CD14-positive monocyte (primary cell): ENCODE measurements around the gene ZCCHC18. TPM values are rescaled to one million over a fixed set of nuclear protein-coding genes. Genes with fewer than 3 reads are reported as not detected.

Source experiments
- DNase-seq, 3 donors: peaks; one replicate each; pipeline ENCODE4 v3.0.0-alpha.2; 2011 to 2022
- H2AFZ ChIP-seq: 2 replicates; pipeline ENCODE4 v1.6.0; 2012; ENCODE audit warnings: mild to moderate bottlenecking, low read depth, low read length, inconsistent platforms; ENCODE audit not compliant: insufficient read depth, poor library complexity, severe bottlenecking
- H3K27ac ChIP-seq, 2 donors: 1 replicate in 1 of 2; 2 replicates in 1 of 2; pipeline ENCODE4 v1.5.1; 2012 to 2013; ENCODE audit warnings: low read length in 2 of 2, control low read depth in 1 of 2, inconsistent platforms in 1 of 2, low read depth in 1 of 2, mild to moderate bottlenecking in 1 of 2
- H3K27me3 ChIP-seq, 2 donors: one replicate each; pipeline versions ENCODE4 v1.6.0 to v1.6.1; 2011 to 2013; ENCODE audit warnings: low read length in 2 of 2; ENCODE audit not compliant: control insufficient read depth in 2 of 2, insufficient read depth in 2 of 2
- H3K36me3 ChIP-seq, 2 donors: replicated peaks in 1 of 2; 1 replicate in 1 of 2; 2 replicates in 1 of 2; pipeline versions ENCODE4 v1.5.1 to v1.6.1; 2012 to 2013; ENCODE audit warnings: low read length in 2 of 2, control low read depth in 1 of 2, inconsistent platforms in 1 of 2, mild to moderate bottlenecking in 1 of 2; ENCODE audit not compliant: insufficient read depth in 2 of 2, control insufficient read depth in 1 of 2
- H3K4me1 ChIP-seq, 2 donors: 1 replicate in 1 of 2; 2 replicates in 1 of 2; pipeline versions ENCODE4 v1.5.1 to v1.6.1; 2012 to 2013; ENCODE audit warnings: low read length in 2 of 2, control low read depth in 1 of 2, inconsistent platforms in 1 of 2, mild to moderate bottlenecking in 1 of 2, moderate library complexity in 1 of 2; ENCODE audit not compliant: insufficient read depth in 2 of 2, control insufficient read depth in 1 of 2
- H3K4me2 ChIP-seq: replicated peaks from 2 replicates; pipeline ENCODE3; 2012; ENCODE audit warnings: low read length, moderate library complexity, mild to moderate bottlenecking; ENCODE audit not compliant: poor library complexity, severe bottlenecking; ENCODE audit errors: extremely low read depth
- H3K4me3 ChIP-seq, 3 experiments: fragments of 200-600 bp in 1 of 3; sonication (generic) in 1 of 3; replicated peaks in 1 of 3; 1 replicate in 2 of 3; 2 replicates in 1 of 3; pipeline ENCODE4 v1.5.1; 2011 to 2013; ENCODE audit warnings: low read length in 3 of 3, mild to moderate bottlenecking in 3 of 3, control low read depth in 2 of 3, low read depth in 2 of 3, inconsistent platforms in 1 of 3, moderate library complexity in 1 of 3
- H3K79me2 ChIP-seq: 2 replicates; pipeline ENCODE4 v1.6.0; 2012; ENCODE audit warnings: mild to moderate bottlenecking, control low read depth, inconsistent platforms, low read length, moderate library complexity; ENCODE audit not compliant: insufficient read depth
- H3K9ac ChIP-seq: 2 replicates; pipeline ENCODE4 v1.6.0; 2017; ENCODE audit warnings: low read length, mild to moderate bottlenecking; ENCODE audit not compliant: insufficient read depth, poor library complexity, severe bottlenecking
- H3K9me3 ChIP-seq, 2 donors: replicated peaks in 1 of 2; 1 replicate in 1 of 2; 2 replicates in 1 of 2; pipeline versions ENCODE4 v1.5.1 to v1.6.1; 2012 to 2013; ENCODE audit warnings: low read length in 2 of 2, control low read depth in 1 of 2; ENCODE audit not compliant: control insufficient read depth in 1 of 2, insufficient read depth in 1 of 2
- H4K20me1 ChIP-seq: 2 replicates; pipeline ENCODE4 v1.6.0; 2012; ENCODE audit warnings: mild to moderate bottlenecking, low read length, control low read depth, moderate library complexity; ENCODE audit not compliant: insufficient read depth
- H3K27ac Mint-ChIP-seq, 7 donors: one replicate each; pipeline ENCODE4 v1.8.0; 2020; ENCODE audit warnings: mild to moderate bottlenecking in 7 of 7, mixed read lengths in 7 of 7, moderate library complexity in 6 of 7, inconsistent platforms in 2 of 7
- H3K27me3 Mint-ChIP-seq, 3 donors: one replicate each; pipeline ENCODE4 v1.8.0; 2021 to 2022; ENCODE audit warnings: low read depth in 3 of 3, mild to moderate bottlenecking in 3 of 3, mixed read lengths in 3 of 3, moderate library complexity in 3 of 3, inconsistent platforms in 1 of 3
- H3K36me3 Mint-ChIP-seq, 2 donors: one replicate each; pipeline ENCODE4 v1.8.0; 2020; ENCODE audit warnings: mixed read lengths in 2 of 2, inconsistent platforms in 1 of 2, mild to moderate bottlenecking in 1 of 2
- H3K4me1 Mint-ChIP-seq: one replicate; pipeline ENCODE4 v1.8.0; 2020; ENCODE audit warnings: mild to moderate bottlenecking, mixed read lengths
- H3K4me3 Mint-ChIP-seq, 2 donors: one replicate each; pipeline ENCODE4 v1.8.0; 2020; ENCODE audit warnings: mild to moderate bottlenecking in 2 of 2, mixed read lengths in 2 of 2, moderate library complexity in 1 of 2
- H3K9me3 Mint-ChIP-seq, 7 donors: one replicate each; pipeline ENCODE4 v1.8.0; 2020 to 2022; ENCODE audit warnings: mixed read lengths in 7 of 7, mild to moderate bottlenecking in 6 of 7, moderate library complexity in 6 of 7, inconsistent platforms in 2 of 7
- WGBS: methylation state at CpG from one replicate; pipeline ENCODE4 v1.1.5; 2013; ENCODE audit warnings: missing lambda C conversion rate; ENCODE audit not compliant: insufficient coverage; 5-methylcytosine and 5-hydroxymethylcytosine counted together
- intact Hi-C, 2 donors: fragments of 100-400 bp; cut with micrococcal nuclease; formaldehyde crosslinking; loops; one replicate each; pipeline versions ENCODE4 v1.15.0 to v1.15.1; 2023
- polyA plus RNA-seq, 3 donors: library from polyadenylated mRNA; depleted of rRNA in 1 of 3; unstranded in 2 of 3; stranded (reverse) in 1 of 3; fragments of 300-500 nt in 2 of 3; fragments of >200 nt in 1 of 3; fragmentation: Illumina TruSeq in 2 of 3; gene quantifications; 1 replicate in 2 of 3; 2 replicates in 1 of 3; pipeline ENCODE4 v1.2.3, GENCODE V29; 2012 to 2021
- TF ChIP-seq, protein P1 (sequence below): fragments of 200-600 bp; IDR thresholded peaks from one replicate; pipeline ENCODE4 v1.8.0; 2022; ENCODE audit warnings: antibody characterized with exemption, mild to moderate bottlenecking

The ZCCHC18 gene
- polyA plus RNA-seq, 3 donors: not detected

DNA sequence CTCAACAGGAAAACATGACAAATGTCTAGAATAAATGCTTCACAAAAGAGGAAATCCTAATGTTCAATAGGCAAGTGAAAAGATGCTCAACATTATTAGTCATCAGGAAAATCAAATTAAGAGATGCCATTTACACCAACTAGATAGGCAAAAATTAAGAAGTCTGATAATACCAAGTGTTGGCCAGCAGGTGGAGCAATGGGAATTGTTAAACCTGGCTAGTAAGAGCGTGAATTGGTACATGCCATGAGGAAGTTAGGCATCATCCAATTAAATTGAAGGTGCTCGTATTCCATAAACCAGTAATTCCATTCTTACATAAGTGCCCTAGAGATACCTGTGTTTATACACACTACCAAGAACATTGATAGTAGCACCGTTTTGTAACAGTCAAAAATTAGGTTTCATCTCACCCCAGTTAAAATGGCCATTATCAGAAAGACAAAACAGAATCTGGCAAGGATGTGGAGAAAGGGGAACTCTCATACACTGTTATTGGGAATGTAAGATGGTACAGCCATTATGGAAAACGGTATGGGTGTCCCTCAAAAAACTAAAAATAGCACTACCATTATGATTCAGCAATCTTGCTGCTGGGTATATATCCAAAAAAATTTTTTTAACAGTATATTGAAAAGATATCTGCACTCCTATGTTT is 14.0 kb upstream of the ZCCHC18 start:
- WGBS: no CpG with 5 or more reads among the region's 4 CpGs
- H3K4me1 Mint-ChIP-seq: no peaks in the 10 kb centered on the region
- H2AFZ ChIP-seq: no peak overlapping the region

DNA sequence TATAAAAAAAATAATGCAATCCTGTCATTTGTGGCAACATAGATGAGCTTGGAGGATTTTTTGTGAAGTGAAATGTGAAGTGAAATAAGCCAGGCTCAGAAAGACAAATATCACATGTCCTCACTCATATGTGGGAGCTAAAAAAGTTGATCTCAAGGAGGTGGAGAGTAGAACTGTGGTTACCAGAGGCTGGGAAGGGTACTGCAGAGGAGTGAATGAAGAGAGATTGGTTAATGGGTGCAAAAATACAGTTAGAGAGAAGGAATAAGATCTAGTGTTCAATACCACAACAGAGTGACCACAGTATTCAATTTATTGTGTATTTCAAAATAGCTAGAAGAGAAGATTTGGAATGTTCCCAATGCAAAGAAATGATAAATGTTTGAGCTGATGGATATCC is 13.4 kb upstream of the ZCCHC18 start:
- H4K20me1 ChIP-seq: no peaks in the 10 kb centered on the region
- H3K27me3 ChIP-seq: no peaks in the 10 kb centered on the region
- H3K9ac ChIP-seq: no peak overlapping the region
- no peaks in the 10 kb centered on the region for H3K9me3 Mint-ChIP-seq
- no peak overlapping the region for H3K27ac ChIP-seq
- intact Hi-C loops: loop anchor here in 1 of 2 donors (2.0 kb wide), 1 partner anchor 38 kb away; no protein-coding TSS in a partner anchor
- no peak overlapping the region for H3K27ac Mint-ChIP-seq
- peaks cover 0 to 12% (median 6%) of the 10 kb centered on the region in 3 donors for H3K27me3 Mint-ChIP-seq
- no peaks in the 10 kb centered on the region for H3K36me3 ChIP-seq
- H3K9me3 ChIP-seq: no peaks in the 10 kb centered on the region
- TF ChIP-seq, protein P1, sequence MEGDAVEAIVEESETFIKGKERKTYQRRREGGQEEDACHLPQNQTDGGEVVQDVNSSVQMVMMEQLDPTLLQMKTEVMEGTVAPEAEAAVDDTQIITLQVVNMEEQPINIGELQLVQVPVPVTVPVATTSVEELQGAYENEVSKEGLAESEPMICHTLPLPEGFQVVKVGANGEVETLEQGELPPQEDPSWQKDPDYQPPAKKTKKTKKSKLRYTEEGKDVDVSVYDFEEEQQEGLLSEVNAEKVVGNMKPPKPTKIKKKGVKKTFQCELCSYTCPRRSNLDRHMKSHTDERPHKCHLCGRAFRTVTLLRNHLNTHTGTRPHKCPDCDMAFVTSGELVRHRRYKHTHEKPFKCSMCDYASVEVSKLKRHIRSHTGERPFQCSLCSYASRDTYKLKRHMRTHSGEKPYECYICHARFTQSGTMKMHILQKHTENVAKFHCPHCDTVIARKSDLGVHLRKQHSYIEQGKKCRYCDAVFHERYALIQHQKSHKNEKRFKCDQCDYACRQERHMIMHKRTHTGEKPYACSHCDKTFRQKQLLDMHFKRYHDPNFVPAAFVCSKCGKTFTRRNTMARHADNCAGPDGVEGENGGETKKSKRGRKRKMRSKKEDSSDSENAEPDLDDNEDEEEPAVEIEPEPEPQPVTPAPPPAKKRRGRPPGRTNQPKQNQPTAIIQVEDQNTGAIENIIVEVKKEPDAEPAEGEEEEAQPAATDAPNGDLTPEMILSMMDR: no peak
- no peak overlapping the region for H3K4me3 Mint-ChIP-seq
- H3K79me2 ChIP-seq: no peaks in the 10 kb centered on the region
- DNase-seq: no peak
- no peak overlapping the region for H3K4me2 ChIP-seq
- no peak overlapping the region for H3K4me3 ChIP-seq
- no peaks in the 10 kb centered on the region for H3K4me1 Mint-ChIP-seq
- H3K4me1 ChIP-seq: no peaks in the 10 kb centered on the region
- no peak overlapping the region for H2AFZ ChIP-seq
- H3K36me3 Mint-ChIP-seq: no peaks in the 10 kb centered on the region

More for the DNA sequence above, 14.0 kb upstream of the ZCCHC18 start:
- Histone ChIP-seq H3K4me1 (no peaks in the 10 kb centered on the region), H3K9ac (no peak overlapping the region), H3K36me3 (no peaks in the 10 kb centered on the region), H3K27ac (no peak overlapping the region), H3K4me3 (no peak overlapping the region), H3K27me3 (no peaks in the 10 kb centered on the region), H3K4me2 (no peak overlapping the region), H3K9me3 (no peaks in the 10 kb centered on the region), H3K79me2 (no peaks in the 10 kb centered on the region), H4K20me1 (no peaks in the 10 kb centered on the region)
- no peaks in the 10 kb centered on the region for H3K9me3 Mint-ChIP-seq
- H3K27me3 Mint-ChIP-seq: peaks cover 0 to 12% (median 8%) of the 10 kb centered on the region in 3 donors
- peak; percentile 47 to 78 (median 52) for DNase-seq
- TF ChIP-seq, protein P1: peak; percentile 34
- H3K27ac Mint-ChIP-seq: no peak overlapping the region
- H3K4me3 Mint-ChIP-seq: no peak overlapping the region
- intact Hi-C loops: loop anchor here in 1 of 2 donors (2.0 kb wide), 1 partner anchor 39 kb away; no protein-coding TSS in a partner anchor
- H3K36me3 Mint-ChIP-seq: no peaks in the 10 kb centered on the region
